Activated CD4-positive, CD25-positive, alpha-beta regulatory T cell (primary cell): ENCODE results near the gene PDZK1.
"Not testable (repeated sequence)": the region's sequence is repeated elsewhere in the genome, so short reads cannot be mapped to it uniquely, and the experiment has no call there.

Source experiments
- DNase-seq, 4 experiments: peaks; one replicate each; lab custom pipeline; 2025; lab: John Stamatoyannopoulos, UW

The PDZK1 gene

GRCh38 chr1:145656245-145656943, 50.8 kb downstream of the PDZK1 start:
- DNase-seq = not testable (repeated sequence)

GRCh38 chr1:145643990-145644389, 63.2 kb downstream of the PDZK1 start:
- DNase-seq = not testable (repeated sequence)

GRCh38 chr1:145641886-145642285, 65.3 kb downstream of the PDZK1 start:
- not testable (repeated sequence) for DNase-seq

- DNase-seq = not testable (repeated sequence)
Measured at GRCh38 chr1:145636237-145636636, 70.9 kb downstream of the PDZK1 start.

- not testable (repeated sequence) for DNase-seq
Measured at GRCh38 chr1:145622177-145622576, 85.0 kb downstream of the PDZK1 start.
